Keratinocyte (primary cell): Measurements from ENCODE around the gene SRSF2. TPM values are rescaled to one million over a fixed set of nuclear protein-coding genes. Genes with fewer than 3 reads are reported as not detected.

Source experiments
- DNase-seq: peaks from one replicate; pipeline ENCODE4 v3.0.0-alpha.2; 2011; ENCODE audit warnings: low read depth, missing footprints, low spot score
- FAIRE-seq: peaks from 2 replicates; lab custom pipeline; 2011; peaks lifted over from hg19 to GRCh38; lab: Jason Lieb, UNC
- H2AFZ ChIP-seq: 2 replicates; pipeline ENCODE4 v1.6.0; 2012; ENCODE audit warnings: low read length, control low read depth, inconsistent platforms; ENCODE audit not compliant: control insufficient read depth
- H3K27ac ChIP-seq: 2 replicates; pipeline ENCODE4 v1.5.1; 2011; ENCODE audit warnings: low read length; ENCODE audit not compliant: control insufficient read depth, insufficient read depth
- H3K27me3 ChIP-seq: 3 replicates; pipeline ENCODE4 v1.6.0; 2011; ENCODE audit warnings: low read length; ENCODE audit not compliant: control insufficient read depth, insufficient read depth; ENCODE audit errors: extremely low read depth
- H3K36me3 ChIP-seq, 2 experiments: 2 replicates in 1 of 2; 3 replicates in 1 of 2; pipeline ENCODE4 v1.5.1; 2011; ENCODE audit warnings: low read length in 2 of 2, mild to moderate bottlenecking in 1 of 2; ENCODE audit not compliant: control insufficient read depth in 2 of 2, insufficient read depth in 2 of 2; ENCODE audit errors: extremely low read depth in 1 of 2
- H3K4me1 ChIP-seq: 3 replicates; pipeline ENCODE4 v1.5.1; 2011; ENCODE audit warnings: low read length; ENCODE audit not compliant: control insufficient read depth, insufficient read depth; ENCODE audit errors: extremely low read depth
- H3K4me2 ChIP-seq: 3 replicates; pipeline ENCODE4 v1.6.0; 2011; ENCODE audit warnings: low read depth, low read length; ENCODE audit not compliant: control insufficient read depth, insufficient read depth; ENCODE audit errors: extremely low read depth
- H3K4me3 ChIP-seq, 3 experiments: fragments of 200-600 bp in 1 of 3; sonication (generic) in 1 of 3; 2 replicates in 2 of 3; 3 replicates in 1 of 3; pipeline ENCODE4 v1.5.1; 2011 to 2016; ENCODE audit warnings: low read length in 3 of 3, mild to moderate bottlenecking in 3 of 3, control low read depth in 2 of 3, inconsistent platforms in 1 of 3, low read depth in 1 of 3, mixed read lengths in 1 of 3, mixed run types in 1 of 3, moderate library complexity in 1 of 3; ENCODE audit not compliant: control insufficient read depth in 2 of 3, insufficient read depth in 2 of 3; ENCODE audit errors: extremely low read depth in 1 of 3
- H3K79me2 ChIP-seq: 2 replicates; pipeline ENCODE4 v1.6.0; 2012; ENCODE audit warnings: low read length; ENCODE audit not compliant: control insufficient read depth, insufficient read depth
- H3K9ac ChIP-seq: 3 replicates; pipeline ENCODE4 v1.6.0; 2011; ENCODE audit warnings: low read length; ENCODE audit not compliant: control insufficient read depth, insufficient read depth; ENCODE audit errors: extremely low read depth
- H3K9me1 ChIP-seq: 3 replicates; pipeline ENCODE4 v1.6.0; 2011; ENCODE audit warnings: low read length; ENCODE audit not compliant: control insufficient read depth, insufficient read depth; ENCODE audit errors: extremely low read depth
- H3K9me3 ChIP-seq: 2 replicates; pipeline ENCODE4 v1.5.1; 2012; ENCODE audit warnings: low read depth, low read length; ENCODE audit not compliant: control insufficient read depth
- H4K20me1 ChIP-seq: 3 replicates; pipeline ENCODE4 v1.6.0; 2011; ENCODE audit warnings: low read length; ENCODE audit not compliant: control insufficient read depth, insufficient read depth; ENCODE audit errors: extremely low read depth
- EZH2 ChIP-seq: IDR thresholded peaks from one replicate; pipeline ENCODE4 v1.6.1; 2012; ENCODE audit warnings: inconsistent platforms, mild to moderate bottlenecking, low read length, moderate library complexity
- dilution Hi-C: fragments of 300-500 bp; cut with MboI; formaldehyde crosslinking; loops from one replicate; pipeline ENCODE4 v1.7.0; 2020; ENCODE audit warnings: low sequenced_read_pairs; ENCODE audit not compliant: extremely low pct_ligation_motif_present
- polyA minus RNA-seq, 3 experiments: library from RNA; depleted of rRNA, polyadenylated mRNA; stranded (reverse); fragments of >200 nt; gene quantifications; 1 replicate in 1 of 3; 2 replicates in 1 of 3; 3 replicates in 1 of 3; pipeline ENCODE4 v1.2.3, GENCODE V29; 2011
- polyA plus RNA-seq, 5 experiments: library from polyadenylated mRNA; depleted of rRNA in 3 of 5; stranded (reverse) in 3 of 5; stranded (forward) in 1 of 5; unstranded in 1 of 5; fragments of >200 nt; gene quantifications; 1 replicate in 1 of 5; 2 replicates in 3 of 5; 3 replicates in 1 of 5; pipeline versions ENCODE4 v1.2.1 to v1.2.3, GENCODE V29; 2011 to 2012; ENCODE audit warnings: missing spikeins in 2 of 5, low read depth in 1 of 5, low replicate concordance in 1 of 5
- TF ChIP-seq, protein P1 (sequence below), 3 experiments: IDR thresholded peaks in 1 of 3; conservative IDR thresholded peaks in 1 of 3; optimal IDR thresholded peaks in 1 of 3; 2 replicates in 2 of 3; 3 replicates in 1 of 3; pipeline versions ENCODE3 to v1.5.1; 2011; ENCODE audit warnings: low read length in 3 of 3, mild to moderate bottlenecking in 3 of 3, moderate library complexity in 2 of 3, control low read depth in 1 of 3, inconsistent platforms in 1 of 3; ENCODE audit not compliant: insufficient read depth in 2 of 3; ENCODE audit errors: extremely low read depth in 1 of 3

Gene SRSF2, protein sequence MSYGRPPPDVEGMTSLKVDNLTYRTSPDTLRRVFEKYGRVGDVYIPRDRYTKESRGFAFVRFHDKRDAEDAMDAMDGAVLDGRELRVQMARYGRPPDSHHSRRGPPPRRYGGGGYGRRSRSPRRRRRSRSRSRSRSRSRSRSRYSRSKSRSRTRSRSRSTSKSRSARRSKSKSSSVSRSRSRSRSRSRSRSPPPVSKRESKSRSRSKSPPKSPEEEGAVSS
- 161 to 249 TPM (median 197 TPM) in 3 replicates for polyA plus RNA-seq
- polyA plus RNA-seq (2011; ENCODE audit: low read depth) = 84.2 TPM
- 112 and 144 TPM in 2 replicates for polyA plus RNA-seq (2011; cell fraction: cytosol; rRNA removed)
- 291 and 392 TPM in 2 replicates for polyA plus RNA-seq (2011; cell fraction: nucleus; rRNA removed)
- 141 and 174 TPM in 2 replicates for polyA plus RNA-seq (2012; ENCODE audit: low replicate concordance)
- 54.3 to 75.8 TPM (median 70.4 TPM) in 3 replicates for polyA minus RNA-seq
- polyA minus RNA-seq (2011; cell fraction: cytosol; rRNA and poly(A)+ RNA removed) = 215 TPM
- polyA minus RNA-seq (2011; cell fraction: nucleus; rRNA and poly(A)+ RNA removed) = 166 and 224 TPM in 2 replicates

DNA sequence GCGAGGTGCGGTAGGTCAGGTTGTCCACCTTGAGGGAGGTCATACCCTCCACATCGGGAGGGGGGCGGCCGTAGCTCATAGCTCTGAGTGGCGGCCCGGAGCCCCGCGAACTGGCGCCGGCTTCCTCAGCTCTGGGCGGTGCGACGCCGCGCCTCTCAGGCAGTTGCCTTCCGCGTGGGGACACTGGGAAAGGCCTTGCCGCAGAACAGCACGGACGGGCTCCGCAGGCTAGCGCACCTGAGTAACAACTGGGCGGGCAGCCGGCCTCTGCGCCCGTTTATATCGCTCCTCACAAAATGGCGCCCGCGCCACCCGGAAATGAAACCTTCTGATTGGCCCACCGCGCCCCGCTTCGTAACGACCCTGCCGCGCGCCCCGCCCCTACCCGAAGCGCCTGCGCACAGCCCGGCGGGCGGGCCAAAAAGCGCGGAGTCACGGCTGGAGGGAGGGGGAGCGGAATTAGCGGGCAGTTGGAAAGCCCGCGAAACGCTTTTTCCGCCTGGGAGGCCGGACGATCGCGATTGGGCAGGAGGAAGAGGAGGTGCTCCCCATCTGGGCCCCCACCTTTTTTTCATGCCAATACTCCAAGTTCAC is at the start of gene SRSF2:
Gene SRSF2, minus strand, starts transcription at position 250 of the 594 bp plus-strand sequence. Its CDS starts 171 bp downstream, at position 79.
- Histone ChIP-seq H3K36me3 (peaks cover 17 to 36% of the 10 kb centered on the region in 2 experiments), H3K79me2 (peaks cover 56% of the 10 kb centered on the region), H3K9me3 (no peaks in the 10 kb centered on the region), H3K27me3 (no peaks in the 10 kb centered on the region), H3K9me1 (peaks cover 2% of the 10 kb centered on the region), H2AFZ (peak within 1 kb of the TSS; percentile 92), H4K20me1 (peaks cover 24% of the 10 kb centered on the region), H3K4me1 (peaks cover 33% of the 10 kb centered on the region), H3K4me2 (peak within 1 kb of the TSS; percentile 98), H3K4me3 (peak within 1 kb of the TSS; percentile 99 to 100 (median 100)), H3K27ac (peak within 1 kb of the TSS; percentile 96), H3K9ac (peak within 1 kb of the TSS; percentile 99)
- dilution Hi-C loops = no loop called here
- peak; percentile 85 for DNase-seq
- no peak for FAIRE-seq
- no peak for TF ChIP-seq EZH2
- TF ChIP-seq, protein P1, sequence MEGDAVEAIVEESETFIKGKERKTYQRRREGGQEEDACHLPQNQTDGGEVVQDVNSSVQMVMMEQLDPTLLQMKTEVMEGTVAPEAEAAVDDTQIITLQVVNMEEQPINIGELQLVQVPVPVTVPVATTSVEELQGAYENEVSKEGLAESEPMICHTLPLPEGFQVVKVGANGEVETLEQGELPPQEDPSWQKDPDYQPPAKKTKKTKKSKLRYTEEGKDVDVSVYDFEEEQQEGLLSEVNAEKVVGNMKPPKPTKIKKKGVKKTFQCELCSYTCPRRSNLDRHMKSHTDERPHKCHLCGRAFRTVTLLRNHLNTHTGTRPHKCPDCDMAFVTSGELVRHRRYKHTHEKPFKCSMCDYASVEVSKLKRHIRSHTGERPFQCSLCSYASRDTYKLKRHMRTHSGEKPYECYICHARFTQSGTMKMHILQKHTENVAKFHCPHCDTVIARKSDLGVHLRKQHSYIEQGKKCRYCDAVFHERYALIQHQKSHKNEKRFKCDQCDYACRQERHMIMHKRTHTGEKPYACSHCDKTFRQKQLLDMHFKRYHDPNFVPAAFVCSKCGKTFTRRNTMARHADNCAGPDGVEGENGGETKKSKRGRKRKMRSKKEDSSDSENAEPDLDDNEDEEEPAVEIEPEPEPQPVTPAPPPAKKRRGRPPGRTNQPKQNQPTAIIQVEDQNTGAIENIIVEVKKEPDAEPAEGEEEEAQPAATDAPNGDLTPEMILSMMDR (optimal IDR thresholded peaks at IDR 0.05 in 1 of 3, IDR thresholded peaks at IDR 0.05 in 1 of 3, conservative IDR thresholded peaks at IDR 0.05 in 1 of 3; ENCODE audit: extremely low read depth in 1 of 3, insufficient read depth in 2 of 3, low read length in 3 of 3) = no peak

- FAIRE-seq (no peak), DNase-seq (no peak)
- no peak for TF ChIP-seq EZH2
- TF ChIP-seq, protein P1 (optimal IDR thresholded peaks at IDR 0.05 in 1 of 3, IDR thresholded peaks at IDR 0.05 in 1 of 3, conservative IDR thresholded peaks at IDR 0.05 in 1 of 3; ENCODE audit: extremely low read depth in 1 of 3, insufficient read depth in 2 of 3, low read length in 3 of 3) = no peak
- no peak overlapping the region for H2AFZ ChIP-seq
- H3K27me3 ChIP-seq = no peaks in the 10 kb centered on the region
- no peaks in the 10 kb centered on the region for H3K9me3 ChIP-seq
- no peaks in the 10 kb centered on the region for H4K20me1 ChIP-seq
- dilution Hi-C loops = no loop called here
- H3K36me3 ChIP-seq = peaks cover 0 to 2% of the 10 kb centered on the region in 2 experiments
- H3K79me2 ChIP-seq = no peaks in the 10 kb centered on the region
- H3K27ac ChIP-seq = no peak overlapping the region
- no peak overlapping the region for H3K9ac ChIP-seq
- H3K9me1 ChIP-seq = no peaks in the 10 kb centered on the region
- no peak overlapping the region for H3K4me2 ChIP-seq
- no peak overlapping the region for H3K4me3 ChIP-seq
- H3K4me1 ChIP-seq = peaks cover 8% of the 10 kb centered on the region
These were observed 47.8 kb upstream of the SRSF2 start for GRCh38 chr17:76784926-76785325.
